GM19455 (cell line): Measurements from ENCODE around the gene MB.

ENCODE experiments used
- ATAC-seq: cut with Tn5 transposase; IDR thresholded peaks from one replicate; pipeline ENCODE4 v1.9.1; 2021; ENCODE audit not compliant: unreplicated experiment

MB gene

DNA sequence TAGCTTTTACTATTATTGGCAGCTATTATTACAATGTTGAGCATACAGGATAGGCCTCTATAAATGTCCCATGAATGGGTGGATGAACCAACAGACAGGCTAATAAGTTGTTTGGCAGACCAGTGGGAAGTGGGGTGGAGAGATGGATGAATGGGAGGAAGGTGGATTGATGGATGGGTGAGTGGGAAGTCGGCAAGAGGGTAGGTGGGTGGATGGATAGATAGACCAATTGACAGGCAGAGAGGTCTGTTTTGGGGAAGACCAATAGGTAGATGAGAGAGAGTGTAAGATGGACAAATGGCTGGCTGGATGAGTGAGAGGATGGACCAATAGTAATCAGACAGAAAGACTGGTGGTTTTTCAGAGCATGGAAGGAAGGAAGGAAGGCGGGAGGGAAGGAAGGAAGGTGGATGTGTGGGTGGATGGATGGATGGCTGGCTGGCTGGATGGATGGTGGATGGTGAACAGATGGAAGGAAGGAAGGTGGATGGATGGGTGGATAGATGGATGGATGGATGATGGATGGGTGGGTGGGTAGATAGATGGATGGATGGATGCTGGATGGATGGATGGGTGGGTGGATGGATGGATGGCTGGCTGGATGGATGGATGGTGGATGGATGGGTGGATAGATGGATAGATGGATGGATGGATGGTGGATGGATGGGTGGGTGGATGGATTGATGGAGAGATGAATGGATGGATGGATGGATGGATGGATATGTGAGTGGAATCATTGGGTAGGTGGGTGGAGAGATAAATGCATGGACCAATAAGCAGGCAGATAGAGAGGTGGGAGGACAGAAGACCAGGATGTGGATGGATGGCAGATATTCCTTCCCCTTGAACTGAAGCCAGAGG, 39.1 kb downstream of the MB start:
- no peak for ATAC-seq

GRCh38 chr22:35576671-35577070, 40.5 kb downstream of the MB start:
- ATAC-seq, result no peak

- no peak for ATAC-seq
Observed at GRCh38 chr22:35575116-35575748, 41.9 kb downstream of the MB start.

GRCh38 chr22:35572556-35572955, 44.6 kb downstream of the MB start:
- ATAC-seq, result no peak

DNA sequence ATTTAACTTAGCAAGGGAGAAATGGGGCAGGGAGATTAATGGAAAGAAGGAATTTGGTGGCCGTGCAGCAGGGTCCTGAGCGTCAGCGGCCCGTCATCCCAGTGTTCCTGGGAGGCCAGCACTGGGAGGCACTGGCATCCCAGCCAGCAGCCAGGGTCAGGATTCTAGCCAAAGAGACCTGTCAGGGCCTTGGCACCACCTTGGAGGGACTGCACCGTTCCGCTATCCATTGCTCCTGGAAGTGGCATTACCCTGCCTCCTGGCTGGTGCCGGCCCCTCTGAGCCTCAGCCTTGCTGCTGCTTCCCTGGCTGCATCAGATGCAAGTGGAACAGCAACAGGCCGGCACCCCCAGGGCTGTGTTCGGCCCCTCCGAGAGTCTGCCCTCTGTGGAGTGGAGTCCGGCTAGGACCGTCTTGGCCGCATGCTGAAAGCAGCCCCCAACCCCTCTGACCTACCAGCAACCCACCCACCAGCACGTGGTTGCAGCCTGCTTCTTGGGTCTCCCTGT, 46.4 kb downstream of the MB start:
- ATAC-seq, result no peak

GRCh38 chr22:35569916-35570315, 47.2 kb downstream of the MB start:
- no peak for ATAC-seq

DNA sequence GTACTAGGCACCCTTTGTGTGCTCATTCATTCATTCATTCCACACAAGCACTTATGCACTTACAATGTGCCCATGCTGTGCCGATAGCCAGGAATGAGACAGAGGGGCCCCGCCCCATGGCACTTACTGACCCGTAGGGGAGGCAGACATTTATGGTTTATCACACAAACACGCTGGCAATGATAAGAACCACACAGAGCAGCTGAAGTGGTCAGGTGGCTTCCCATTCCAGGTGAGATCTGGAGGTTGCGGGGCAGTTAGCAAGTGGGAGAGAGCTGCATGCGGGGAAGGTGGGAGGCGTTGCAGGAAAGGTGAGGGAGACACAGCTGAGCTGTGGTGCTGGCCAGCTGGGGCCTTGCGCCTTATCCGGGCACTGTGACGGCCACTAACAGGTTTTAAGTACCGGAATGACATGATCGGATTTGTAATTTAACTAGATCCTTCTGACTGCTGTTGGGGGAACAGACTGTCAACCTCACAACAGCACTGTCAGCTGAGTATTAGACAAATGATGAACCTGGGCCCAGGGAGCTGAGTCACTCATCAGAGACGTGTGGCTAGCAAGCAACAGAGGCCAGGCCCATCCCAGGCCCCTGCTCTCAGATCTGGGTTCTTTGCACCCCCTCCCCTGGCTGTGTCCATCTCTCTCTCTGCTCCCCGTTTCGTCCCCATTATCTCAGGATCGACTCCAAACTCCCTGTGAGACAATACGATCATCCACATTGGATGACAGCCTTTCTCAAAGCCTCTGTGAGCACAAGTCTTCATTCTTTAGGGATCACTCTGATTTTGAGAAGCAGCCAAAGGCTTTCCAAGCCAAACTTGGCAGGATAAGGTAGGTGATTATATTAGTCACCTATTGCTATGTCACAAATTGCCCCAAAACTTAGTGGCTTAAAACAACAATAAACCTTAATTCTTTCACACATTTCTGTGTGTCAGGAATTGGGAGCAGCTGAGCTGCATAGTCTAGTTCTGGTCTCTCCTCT, 48.1 kb downstream of the MB start:
- ATAC-seq, result no peak

DNA sequence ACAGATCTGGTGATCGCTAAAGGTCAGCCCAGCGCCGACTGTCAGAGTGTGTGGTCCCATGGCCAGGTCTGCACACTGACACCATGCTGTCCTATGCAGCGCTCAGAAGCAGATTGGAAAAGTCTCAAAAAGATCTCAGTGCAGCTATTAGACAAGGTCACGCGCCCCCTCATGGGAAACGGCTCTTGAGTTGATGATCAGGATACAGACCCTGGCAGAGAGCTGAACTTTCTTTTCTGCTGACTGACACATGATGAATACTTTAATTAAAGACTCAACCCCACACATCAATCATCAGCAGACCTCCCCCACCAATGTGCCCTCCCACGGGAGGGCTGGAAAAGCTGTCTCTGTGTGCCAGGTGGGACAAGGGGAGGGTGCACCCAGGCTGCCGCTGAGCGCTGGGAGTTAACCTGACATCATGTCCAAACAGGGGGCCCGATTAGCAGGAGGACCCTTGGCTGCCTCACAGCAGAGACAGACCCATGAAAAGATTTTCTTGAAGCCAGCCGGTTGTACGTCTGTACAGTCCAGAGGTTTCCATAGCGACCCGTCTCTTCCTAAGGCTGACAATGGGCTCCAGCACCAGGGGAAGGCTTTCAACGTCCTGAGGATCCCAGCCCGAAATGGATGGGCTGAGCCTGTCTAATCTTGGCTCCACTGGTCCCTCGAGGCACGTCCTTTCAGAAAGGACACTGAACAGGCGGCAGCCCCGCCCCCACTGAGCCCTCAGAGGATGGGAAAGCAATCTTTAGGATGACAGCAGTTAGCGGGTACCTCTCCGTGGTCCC, 49.6 kb downstream of the MB start:
- ATAC-seq, result no peak

GRCh38 chr22:35564975-35565867, 51.9 kb downstream of the MB start:
- no peak for ATAC-seq

- no peak for ATAC-seq
Observed at GRCh38 chr22:35563211-35563610, 53.9 kb downstream of the MB start.

- ATAC-seq, result no peak
Observed at GRCh38 chr22:35561796-35562526, 55.2 kb downstream of the MB start.

DNA sequence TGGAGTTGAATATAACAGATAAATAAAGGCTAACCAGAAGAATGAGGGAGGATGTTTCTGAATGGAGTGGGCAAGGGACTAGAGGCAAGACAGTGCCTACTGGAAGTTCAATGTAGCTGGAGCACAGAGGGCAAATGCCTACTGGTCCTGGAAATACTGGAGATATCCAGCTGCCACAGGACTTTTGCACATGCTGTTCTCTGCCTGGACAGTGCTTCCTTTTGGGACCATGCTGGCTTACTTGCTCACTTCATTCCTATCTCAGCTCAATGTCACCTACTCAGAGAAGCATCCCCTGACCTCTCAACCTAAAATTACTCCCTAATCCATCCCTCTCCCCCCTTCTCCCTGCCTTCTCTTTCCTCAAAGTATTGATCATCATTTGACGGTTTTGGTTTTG, 56.3 kb downstream of the MB start:
- no peak for ATAC-seq

GRCh38 chr22:35560366-35560765, 56.8 kb downstream of the MB start:
- ATAC-seq, result no peak

DNA sequence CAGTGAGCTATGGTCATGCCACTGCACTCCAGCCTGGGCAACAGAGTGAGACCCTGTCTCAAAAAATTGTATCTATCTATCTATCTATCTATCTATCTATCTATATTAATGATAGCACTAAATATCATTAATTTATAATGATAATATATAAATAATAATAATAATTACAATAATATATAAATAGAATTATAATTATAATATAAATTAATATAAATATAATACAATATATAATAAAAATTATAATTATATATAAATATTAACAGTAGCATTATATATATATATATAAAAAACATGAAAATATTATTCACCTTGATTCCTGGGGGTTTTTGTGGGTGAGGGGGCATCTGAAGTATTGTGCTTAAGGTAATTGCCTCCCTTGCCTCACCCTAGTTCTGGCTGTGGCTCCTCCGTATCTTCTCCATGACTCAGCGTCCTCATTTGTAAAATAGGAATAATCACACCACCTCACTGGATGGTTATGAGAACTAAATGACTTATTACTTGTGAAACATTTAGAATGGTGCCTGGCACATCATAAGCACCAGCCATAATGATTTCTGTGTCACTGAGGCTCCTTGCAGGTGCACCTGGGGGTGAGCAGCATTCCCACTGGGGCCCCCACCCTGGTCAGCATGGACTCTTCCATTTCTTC, 57.6 kb downstream of the MB start:
- no peak for ATAC-seq

GRCh38 chr22:35558719-35559118, 58.4 kb downstream of the MB start:
- ATAC-seq, result no peak

GRCh38 chr22:35558031-35558430, 59.1 kb downstream of the MB start:
- no peak for ATAC-seq
